Measurements from ENCODE around the gene CPLANE2. TPM values are rescaled to one million over a fixed set of nuclear protein-coding genes. Genes with fewer than 3 reads are reported as not detected.

Gene CPLANE2
- total and polyA plus RNA-seq, 2 of the 4 experiments (the other 2 are of a cell fraction): 3.2 to 5.8 TPM

- Histone ChIP-seq H3K56ac (ENCODE audit: extremely low read depth, insufficient read depth, low read length) (no peak overlapping the region), H3K27ac (ENCODE audit: insufficient read depth, low read length) (no peak overlapping the region), H3K4me3 (ENCODE audit: insufficient read depth, low read depth, low read length) (no peak overlapping the region), H2AK5ac (ENCODE audit: low read depth, low read length) (no peak overlapping the region), H4K91ac (ENCODE audit: insufficient read depth, low read depth, low read length) (no peak overlapping the region), H2BK120ac (ENCODE audit: low read depth, low read length) (no peak overlapping the region), H3K18ac (ENCODE audit: low read depth, low read length) (no peak overlapping the region), H3K9me3 (ENCODE audit: control insufficient read depth, insufficient read depth, low read length) (no peaks in the 10 kb centered on the region), H2AK9ac (replicated peaks; ENCODE audit: low read depth, low read length, poor library complexity) (no peak overlapping the region), H2AFZ (replicated peaks; ENCODE audit: low read length, poor library complexity) (no peak overlapping the region), H3K79me1 (ENCODE audit: low read depth in 1 of 2, low read length in 2 of 2) (peaks cover 13 to 25% of the 10 kb centered on the region in 2 experiments), H3K27me3 (ENCODE audit: control insufficient read depth, insufficient read depth, low read length) (no peaks in the 10 kb centered on the region), H3K4me1 (ENCODE audit: control insufficient read depth, insufficient read depth, low read length) (peaks cover 15% of the 10 kb centered on the region), H3K9me1 (ENCODE audit: insufficient read depth, low read length) (peaks cover 16% of the 10 kb centered on the region), H2BK15ac (ENCODE audit: low read depth, low read length) (no peak overlapping the region), H4K20me1 (ENCODE audit: insufficient read depth, low read length) (peaks cover 8% of the 10 kb centered on the region; the same call in 1 of the 2 replicates), H3K36me3 (ENCODE audit: control insufficient read depth, insufficient read depth, low read length) (peaks cover 9% of the 10 kb centered on the region), H4K5ac (ENCODE audit: low read depth, low read length) (no peak overlapping the region), H3K4me2 (ENCODE audit: low read depth, low read length) (no peak overlapping the region), H3K23ac (ENCODE audit: low read depth, low read length) (no peak overlapping the region), H4K8ac (ENCODE audit: low read depth in 2 of 2, low read length in 2 of 2) (no peak overlapping the region), H3K9ac (ENCODE audit: low read depth, low read length) (no peak overlapping the region), H2BK5ac (ENCODE audit: low read depth, low read length, poor library complexity, severe bottlenecking) (no peak overlapping the region), H2BK20ac (ENCODE audit: low read depth, low read length) (no peak overlapping the region), H3K14ac (replicated peaks; ENCODE audit: low read depth, low read length) (no peak overlapping the region), H3K4ac (ENCODE audit: low read depth, low read length) (no peak overlapping the region)
- 95% methylated on average over 3 of the region's 9 CpGs; no CpG with 5 or more reads in 1 of the 2 experiments for WGBS, 2 experiments (ENCODE audit: extremely low coverage in 2 of 2, insufficient read length in 1 of 2)
- no peak for DNase-seq
- no peak for ATAC-seq (ENCODE audit: low read depth)
- intact Hi-C loops (cut with micrococcal nuclease) (loop anchor here (2.0 kb wide), 2 partner anchors 51 to 59 kb away; no protein-coding TSS in a partner anchor), dilution Hi-C loops (cut with HindIII; ENCODE audit: low sequenced_read_pairs, unreplicated experiment) (no loop called here), in situ Hi-C loops (cut with MboI; ENCODE audit: low sequenced_read_pairs) (no loop called here)
- ChIA-PET CTCF (interaction anchor here (0.6 to 1.4 kb wide), 2 partner anchors 20 to 41 kb away, joined by 5 to 6 read pairs; no protein-coding TSS in a partner anchor), POLR2A (ENCODE audit: unreplicated experiment) (no interaction called here)
- TF ChIP-seq MXI1 (IDR thresholded peaks at IDR 0.05; ENCODE audit: borderline replicate concordance, low read depth, low read length) (no peak), CTCF (conservative IDR thresholded peaks at IDR 0.05; ENCODE audit: low read depth, low read length) (no peak), SMC3 (IDR thresholded peaks at IDR 0.05; ENCODE audit: low read depth, low read length) (no peak), CEBPB (IDR thresholded peaks at IDR 0.05; ENCODE audit: low read depth, low read length) (no peak)
- no TSS peak for BruUV-seq (replicated peaks)
These were observed 8.7 kb upstream of the CPLANE2 start for GRCh38 chr1:16245476-16246196.

All from IMR-90 (cell line).